Activated CD8-positive, alpha-beta memory T cell treated with anti-CD3 and anti-CD28 coated beads for 4 hours (primary cell): ENCODE results near the gene NOTCH1.
A peak's percentile ranks its signal among the peaks of the same experiment; 100 is the strongest.

Experiments used
- DNase-seq, 2 donors: peaks; one replicate each; pipeline ENCODE4 v3.0.0-alpha.2; 2020; ENCODE audit warnings: low read depth in 2 of 2

Gene NOTCH1

GRCh38 chr9:136544964-136545691, 720 bp downstream of the NOTCH1 start:
- DNase-seq, result no peak

- DNase-seq, result no peak
Measured at GRCh38 chr9:136544548-136544963, 1.3 kb downstream of the NOTCH1 start.

- no peak for DNase-seq
Measured at GRCh38 chr9:136543830-136544547, 1.9 kb downstream of the NOTCH1 start.

GRCh38 chr9:136543280-136543679, 2.6 kb downstream of the NOTCH1 start:
- no peak for DNase-seq

GRCh38 chr9:136542241-136543040, 3.4 kb downstream of the NOTCH1 start:
- DNase-seq, result no peak

GRCh38 chr9:136541709-136542108, 4.1 kb downstream of the NOTCH1 start:
- DNase-seq, result no peak

GRCh38 chr9:136541179-136541578, 4.7 kb downstream of the NOTCH1 start:
- DNase-seq, result no peak

- DNase-seq, result peak; percentile 76 to 85
Measured at GRCh38 chr9:136539427-136540421, 6.1 kb downstream of the NOTCH1 start.

- no peak for DNase-seq
Measured at GRCh38 chr9:136538599-136539426, 7.0 kb downstream of the NOTCH1 start.

GRCh38 chr9:136537896-136538598, 7.8 kb downstream of the NOTCH1 start:
- no peak for DNase-seq

GRCh38 chr9:136537411-136537810, 8.4 kb downstream of the NOTCH1 start:
- no peak for DNase-seq

GRCh38 chr9:136536721-136537241, 9.1 kb downstream of the NOTCH1 start:
- DNase-seq, result no peak

- DNase-seq, result no peak
Measured at GRCh38 chr9:136536051-136536720, 9.7 kb downstream of the NOTCH1 start.

- DNase-seq, result no peak
Measured at GRCh38 chr9:136535070-136535469, 10.8 kb downstream of the NOTCH1 start.

- no peak for DNase-seq
Measured at GRCh38 chr9:136534366-136534765, 11.5 kb downstream of the NOTCH1 start.

GRCh38 chr9:136533775-136534157, 12.1 kb downstream of the NOTCH1 start:
- peak; percentile 53 to 69 for DNase-seq

- DNase-seq, result peak; percentile 31 to 56
Measured at GRCh38 chr9:136532799-136533774, 12.8 kb downstream of the NOTCH1 start.
